Measurements from ENCODE around the gene GRAMD1C.

GRCh38 chr3:113946831-113947230, 108.2 kb downstream of the GRAMD1C start:
- no peak for TF ChIP-seq CTCF (IDR thresholded peaks at IDR 0.05)
- TF ChIP-seq EP300 (IDR thresholded peaks at IDR 0.05), result no peak
- TF ChIP-seq POLR2A (IDR thresholded peaks at IDR 0.05), result no peak
- TF ChIP-seq POLR2AphosphoS5 (IDR thresholded peaks at IDR 0.05), result no peak
